ENCODE data around the gene DMRTC2. TPM values are rescaled to one million over a fixed set of nuclear protein-coding genes. Genes with fewer than 3 reads are reported as not detected.

The DMRTC2 gene
- total and polyA plus RNA-seq, 2 of the 13 experiments (the other 11 are each of a cell fraction or from before 2014, with no cell fraction given), result not detected

DNA sequence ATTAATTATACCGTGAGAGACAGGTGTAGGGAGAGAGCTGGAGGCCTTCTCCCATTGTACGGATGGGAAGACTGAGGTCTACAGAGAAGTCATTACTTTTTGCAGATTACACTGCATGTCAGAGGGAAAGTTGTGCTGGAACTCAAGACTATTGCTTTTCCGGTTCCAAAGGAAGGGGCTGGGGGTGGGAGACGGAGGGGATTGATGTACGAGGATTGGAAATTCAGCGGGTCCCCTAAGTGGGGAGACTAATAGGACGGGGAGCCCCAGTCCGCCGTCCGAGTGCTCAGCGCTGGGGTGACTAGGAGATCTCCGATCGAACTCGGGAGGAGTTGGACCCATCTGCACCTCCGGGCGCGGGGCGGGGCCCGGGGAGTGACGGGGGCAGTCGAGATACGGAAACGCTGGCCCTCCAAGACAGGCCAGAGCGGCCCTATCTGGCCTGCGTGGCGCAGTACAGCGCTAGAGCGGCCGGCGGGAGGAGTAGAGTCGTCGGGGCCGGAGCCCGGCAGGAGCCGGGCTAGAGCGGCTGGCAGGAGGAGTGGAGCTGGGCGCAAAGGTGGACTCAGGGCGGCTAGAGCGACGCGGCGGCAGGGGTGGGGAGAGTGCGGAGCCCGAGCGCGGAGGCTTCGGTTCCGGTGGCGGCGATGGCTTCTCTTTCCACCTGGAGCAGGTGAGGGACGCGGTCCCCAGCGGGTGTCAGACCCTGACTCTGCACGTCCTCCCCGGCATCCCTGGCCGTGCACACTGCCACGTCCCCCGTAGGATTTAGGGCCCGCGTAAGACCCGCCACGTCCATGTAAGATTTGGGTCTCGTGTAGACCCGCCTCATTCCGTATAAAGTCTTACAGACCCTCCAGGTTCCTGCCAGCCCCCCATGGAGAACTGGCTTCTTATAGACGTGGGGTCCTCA lies 39.2 kb downstream of the DMRTC2 start (continued):
- TF ChIP-seq, protein P1, sequence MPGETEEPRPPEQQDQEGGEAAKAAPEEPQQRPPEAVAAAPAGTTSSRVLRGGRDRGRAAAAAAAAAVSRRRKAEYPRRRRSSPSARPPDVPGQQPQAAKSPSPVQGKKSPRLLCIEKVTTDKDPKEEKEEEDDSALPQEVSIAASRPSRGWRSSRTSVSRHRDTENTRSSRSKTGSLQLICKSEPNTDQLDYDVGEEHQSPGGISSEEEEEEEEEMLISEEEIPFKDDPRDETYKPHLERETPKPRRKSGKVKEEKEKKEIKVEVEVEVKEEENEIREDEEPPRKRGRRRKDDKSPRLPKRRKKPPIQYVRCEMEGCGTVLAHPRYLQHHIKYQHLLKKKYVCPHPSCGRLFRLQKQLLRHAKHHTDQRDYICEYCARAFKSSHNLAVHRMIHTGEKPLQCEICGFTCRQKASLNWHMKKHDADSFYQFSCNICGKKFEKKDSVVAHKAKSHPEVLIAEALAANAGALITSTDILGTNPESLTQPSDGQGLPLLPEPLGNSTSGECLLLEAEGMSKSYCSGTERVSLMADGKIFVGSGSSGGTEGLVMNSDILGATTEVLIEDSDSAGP (CRISPR knock-in tag; IDR thresholded peaks at IDR 0.05; ENCODE audit: borderline replicate concordance), result peak; percentile 66; the same call in 1 of the 2 replicates
- TF ChIP-seq MAF1 (CRISPR knock-in tag; IDR thresholded peaks at IDR 0.05; ENCODE audit: borderline replicate concordance), result peak; percentile 73; the same call in 1 of the 2 replicates
- TF ChIP-seq ZNF589 (CRISPR knock-in tag; conservative IDR thresholded peaks at IDR 0.05), result 0 out of 2 replicates have a peak, but pooled peaks have one; percentile 62
- TF ChIP-seq NR2F1 (CRISPR knock-in tag; IDR thresholded peaks at IDR 0.05), result no peak; a peak in 1 of 4 replicates
- TF ChIP-seq ZBTB3 (CRISPR knock-in tag; IDR thresholded peaks at IDR 0.05; ENCODE audit: borderline replicate concordance, low read depth), result no peak
- TF ChIP-seq, protein P2, sequence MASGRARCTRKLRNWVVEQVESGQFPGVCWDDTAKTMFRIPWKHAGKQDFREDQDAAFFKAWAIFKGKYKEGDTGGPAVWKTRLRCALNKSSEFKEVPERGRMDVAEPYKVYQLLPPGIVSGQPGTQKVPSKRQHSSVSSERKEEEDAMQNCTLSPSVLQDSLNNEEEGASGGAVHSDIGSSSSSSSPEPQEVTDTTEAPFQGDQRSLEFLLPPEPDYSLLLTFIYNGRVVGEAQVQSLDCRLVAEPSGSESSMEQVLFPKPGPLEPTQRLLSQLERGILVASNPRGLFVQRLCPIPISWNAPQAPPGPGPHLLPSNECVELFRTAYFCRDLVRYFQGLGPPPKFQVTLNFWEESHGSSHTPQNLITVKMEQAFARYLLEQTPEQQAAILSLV (CRISPR knock-in tag; IDR thresholded peaks at IDR 0.05; ENCODE audit: borderline replicate concordance), result peak; percentile 36; the same call in 1 of the 2 replicates
- TF ChIP-seq ZSCAN25 (CRISPR knock-in tag; IDR thresholded peaks at IDR 0.05), result peak; percentile 78; the same call in 1 of the 2 replicates
- peak; percentile 78 for TF ChIP-seq ZFY (CRISPR knock-in tag; IDR thresholded peaks at IDR 0.05)
- peak; percentile 81 for TF ChIP-seq SP4 (CRISPR knock-in tag; IDR thresholded peaks at IDR 0.05)
- TF ChIP-seq SAFB2 (CRISPR knock-in tag; IDR thresholded peaks at IDR 0.05; ENCODE audit: borderline replicate concordance, low read depth), result peak; percentile 46; the same call in 1 of the 2 replicates
- TF ChIP-seq PHF8 (CRISPR knock-in tag; IDR thresholded peaks at IDR 0.05), result peak; percentile 62
- TF ChIP-seq, protein P3, sequence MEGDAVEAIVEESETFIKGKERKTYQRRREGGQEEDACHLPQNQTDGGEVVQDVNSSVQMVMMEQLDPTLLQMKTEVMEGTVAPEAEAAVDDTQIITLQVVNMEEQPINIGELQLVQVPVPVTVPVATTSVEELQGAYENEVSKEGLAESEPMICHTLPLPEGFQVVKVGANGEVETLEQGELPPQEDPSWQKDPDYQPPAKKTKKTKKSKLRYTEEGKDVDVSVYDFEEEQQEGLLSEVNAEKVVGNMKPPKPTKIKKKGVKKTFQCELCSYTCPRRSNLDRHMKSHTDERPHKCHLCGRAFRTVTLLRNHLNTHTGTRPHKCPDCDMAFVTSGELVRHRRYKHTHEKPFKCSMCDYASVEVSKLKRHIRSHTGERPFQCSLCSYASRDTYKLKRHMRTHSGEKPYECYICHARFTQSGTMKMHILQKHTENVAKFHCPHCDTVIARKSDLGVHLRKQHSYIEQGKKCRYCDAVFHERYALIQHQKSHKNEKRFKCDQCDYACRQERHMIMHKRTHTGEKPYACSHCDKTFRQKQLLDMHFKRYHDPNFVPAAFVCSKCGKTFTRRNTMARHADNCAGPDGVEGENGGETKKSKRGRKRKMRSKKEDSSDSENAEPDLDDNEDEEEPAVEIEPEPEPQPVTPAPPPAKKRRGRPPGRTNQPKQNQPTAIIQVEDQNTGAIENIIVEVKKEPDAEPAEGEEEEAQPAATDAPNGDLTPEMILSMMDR (CRISPR knock-in tag; IDR thresholded peaks at IDR 0.05), result peak; percentile 41
- TF ChIP-seq, protein P4, sequence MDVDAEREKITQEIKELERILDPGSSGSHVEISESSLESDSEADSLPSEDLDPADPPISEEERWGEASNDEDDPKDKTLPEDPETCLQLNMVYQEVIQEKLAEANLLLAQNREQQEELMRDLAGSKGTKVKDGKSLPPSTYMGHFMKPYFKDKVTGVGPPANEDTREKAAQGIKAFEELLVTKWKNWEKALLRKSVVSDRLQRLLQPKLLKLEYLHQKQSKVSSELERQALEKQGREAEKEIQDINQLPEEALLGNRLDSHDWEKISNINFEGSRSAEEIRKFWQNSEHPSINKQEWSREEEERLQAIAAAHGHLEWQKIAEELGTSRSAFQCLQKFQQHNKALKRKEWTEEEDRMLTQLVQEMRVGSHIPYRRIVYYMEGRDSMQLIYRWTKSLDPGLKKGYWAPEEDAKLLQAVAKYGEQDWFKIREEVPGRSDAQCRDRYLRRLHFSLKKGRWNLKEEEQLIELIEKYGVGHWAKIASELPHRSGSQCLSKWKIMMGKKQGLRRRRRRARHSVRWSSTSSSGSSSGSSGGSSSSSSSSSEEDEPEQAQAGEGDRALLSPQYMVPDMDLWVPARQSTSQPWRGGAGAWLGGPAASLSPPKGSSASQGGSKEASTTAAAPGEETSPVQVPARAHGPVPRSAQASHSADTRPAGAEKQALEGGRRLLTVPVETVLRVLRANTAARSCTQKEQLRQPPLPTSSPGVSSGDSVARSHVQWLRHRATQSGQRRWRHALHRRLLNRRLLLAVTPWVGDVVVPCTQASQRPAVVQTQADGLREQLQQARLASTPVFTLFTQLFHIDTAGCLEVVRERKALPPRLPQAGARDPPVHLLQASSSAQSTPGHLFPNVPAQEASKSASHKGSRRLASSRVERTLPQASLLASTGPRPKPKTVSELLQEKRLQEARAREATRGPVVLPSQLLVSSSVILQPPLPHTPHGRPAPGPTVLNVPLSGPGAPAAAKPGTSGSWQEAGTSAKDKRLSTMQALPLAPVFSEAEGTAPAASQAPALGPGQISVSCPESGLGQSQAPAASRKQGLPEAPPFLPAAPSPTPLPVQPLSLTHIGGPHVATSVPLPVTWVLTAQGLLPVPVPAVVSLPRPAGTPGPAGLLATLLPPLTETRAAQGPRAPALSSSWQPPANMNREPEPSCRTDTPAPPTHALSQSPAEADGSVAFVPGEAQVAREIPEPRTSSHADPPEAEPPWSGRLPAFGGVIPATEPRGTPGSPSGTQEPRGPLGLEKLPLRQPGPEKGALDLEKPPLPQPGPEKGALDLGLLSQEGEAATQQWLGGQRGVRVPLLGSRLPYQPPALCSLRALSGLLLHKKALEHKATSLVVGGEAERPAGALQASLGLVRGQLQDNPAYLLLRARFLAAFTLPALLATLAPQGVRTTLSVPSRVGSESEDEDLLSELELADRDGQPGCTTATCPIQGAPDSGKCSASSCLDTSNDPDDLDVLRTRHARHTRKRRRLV (CRISPR knock-in tag; IDR thresholded peaks at IDR 0.05), result peak; percentile 79; the same call in 1 of the 2 replicates
- peak; percentile 89; the same call in 1 of the 2 replicates for TF ChIP-seq HDAC1 (CRISPR knock-in tag; IDR thresholded peaks at IDR 0.05)
- peak; percentile 56 for TF ChIP-seq NFYB (CRISPR knock-in tag; IDR thresholded peaks at IDR 0.05)
- TF ChIP-seq, protein P5, sequence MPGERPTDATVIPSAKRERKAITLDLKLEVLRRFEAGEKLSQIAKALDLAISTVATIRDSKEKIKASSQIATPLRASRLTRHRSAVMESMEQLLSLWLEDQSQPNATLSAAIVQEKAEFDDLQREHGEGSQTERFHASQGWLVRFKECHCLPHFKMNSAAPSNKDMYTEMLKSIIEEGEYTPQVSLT (CRISPR knock-in tag; IDR thresholded peaks at IDR 0.05; ENCODE audit: borderline replicate concordance, low read depth), result no peak
